ENCODE data around the gene SLC30A5.

The SLC30A5 gene

GRCh38 chr5:69166686-69167492, 73.1 kb downstream of the SLC30A5 start, which contains the start of gene CCNB1:
TSS of gene CCNB1 (plus strand) at chr5:69167150. CDS start at chr5:69167263, 113 bp downstream.
- Mint-ChIP-seq H3K9me3 (no peaks in the 10 kb centered on the region), H3K27me3 (no peaks in the 10 kb centered on the region), H3K4me3 (peak within 1 kb of the TSS; percentile 92), H3K4me1 (ENCODE audit: low read depth) (peaks cover 31% of the 10 kb centered on the region), H3K36me3 (ENCODE audit: low read depth) (peaks cover 20% of the 10 kb centered on the region), H3K27ac (peak within 1 kb of the TSS; percentile 85)
- intact Hi-C loops (cut with micrococcal nuclease): loop anchor here (1.0 to 5.0 kb wide), 5 partner anchors 22 to 72 kb away; partner anchors contain the start of genes CDK7, CENPH and SLC30A5

GRCh38 chr5:69167493-69167855, 73.7 kb downstream of the SLC30A5 start:
- Mint-ChIP-seq H3K27ac (peak overlapping the region; percentile 85), H3K9me3 (no peaks in the 10 kb centered on the region), H3K4me1 (ENCODE audit: low read depth) (peaks cover 31% of the 10 kb centered on the region), H3K4me3 (peak overlapping the region; percentile 92), H3K36me3 (ENCODE audit: low read depth) (peaks cover 26% of the 10 kb centered on the region), H3K27me3 (no peaks in the 10 kb centered on the region)
- intact Hi-C loops (cut with micrococcal nuclease): loop anchor here (1.0 to 5.0 kb wide), 4 partner anchors 22 to 73 kb away; partner anchors contain the start of genes CDK7, CENPH and SLC30A5

- Mint-ChIP-seq H3K36me3 (ENCODE audit: low read depth) (peaks cover 31% of the 10 kb centered on the region), H3K9me3 (no peaks in the 10 kb centered on the region), H3K4me3 (peak overlapping the region; percentile 92), H3K27me3 (no peaks in the 10 kb centered on the region), H3K4me1 (ENCODE audit: low read depth) (peaks cover 31% of the 10 kb centered on the region), H3K27ac (peak overlapping the region; percentile 85)
- intact Hi-C loops (cut with micrococcal nuclease): loop anchor here (1.0 to 5.0 kb wide), 4 partner anchors 21 to 73 kb away; partner anchors contain the start of genes CDK7, CENPH and SLC30A5
Measured at GRCh38 chr5:69167929-69168328, 74.1 kb downstream of the SLC30A5 start.

GRCh38 chr5:69170495-69170894, 76.7 kb downstream of the SLC30A5 start:
- no peak overlapping the region for H3K27ac Mint-ChIP-seq
- H3K4me3 Mint-ChIP-seq: no peak overlapping the region
- no peaks in the 10 kb centered on the region for H3K9me3 Mint-ChIP-seq
- H3K4me1 Mint-ChIP-seq (ENCODE audit: low read depth): peaks cover 30% of the 10 kb centered on the region
- H3K36me3 Mint-ChIP-seq (ENCODE audit: low read depth): peaks cover 56% of the 10 kb centered on the region
- intact Hi-C loops (cut with micrococcal nuclease): no loop called here
- no peaks in the 10 kb centered on the region for H3K27me3 Mint-ChIP-seq

GRCh38 chr5:69170969-69171368, 77.2 kb downstream of the SLC30A5 start:
- H3K4me1 Mint-ChIP-seq (ENCODE audit: low read depth): peaks cover 26% of the 10 kb centered on the region
- H3K4me3 Mint-ChIP-seq: no peak overlapping the region
- no peaks in the 10 kb centered on the region for H3K27me3 Mint-ChIP-seq
- no peaks in the 10 kb centered on the region for H3K9me3 Mint-ChIP-seq
- peaks cover 61% of the 10 kb centered on the region for H3K36me3 Mint-ChIP-seq (ENCODE audit: low read depth)
- H3K27ac Mint-ChIP-seq: no peak overlapping the region
- intact Hi-C loops (cut with micrococcal nuclease): no loop called here
